ENCODE measurements around the gene AGFG1.
"Not testable (repeated sequence)": the region's sequence is repeated elsewhere in the genome, so short reads cannot be mapped to it uniquely, and the experiment has no call there.

The AGFG1 gene

DNA sequence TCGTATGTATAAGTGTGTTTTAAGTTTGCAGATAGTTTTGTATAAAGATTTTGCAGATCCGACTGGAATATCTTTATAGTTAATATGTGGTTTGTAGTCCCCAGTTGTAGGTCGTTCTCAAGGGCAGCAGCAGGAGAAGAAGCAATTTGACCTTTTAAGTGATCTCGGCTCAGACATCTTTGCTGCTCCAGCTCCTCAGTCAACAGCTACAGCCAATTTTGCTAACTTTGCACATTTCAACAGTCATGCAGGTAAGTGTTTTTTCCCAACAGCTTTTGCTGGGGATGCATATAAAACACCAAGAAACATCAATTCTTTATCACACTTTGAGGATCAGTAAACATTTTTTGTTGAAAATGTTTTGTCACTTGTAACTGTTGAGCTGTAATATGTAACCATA, 52.7 kb downstream of the AGFG1 start:
- TF ChIP-seq, protein P1, sequence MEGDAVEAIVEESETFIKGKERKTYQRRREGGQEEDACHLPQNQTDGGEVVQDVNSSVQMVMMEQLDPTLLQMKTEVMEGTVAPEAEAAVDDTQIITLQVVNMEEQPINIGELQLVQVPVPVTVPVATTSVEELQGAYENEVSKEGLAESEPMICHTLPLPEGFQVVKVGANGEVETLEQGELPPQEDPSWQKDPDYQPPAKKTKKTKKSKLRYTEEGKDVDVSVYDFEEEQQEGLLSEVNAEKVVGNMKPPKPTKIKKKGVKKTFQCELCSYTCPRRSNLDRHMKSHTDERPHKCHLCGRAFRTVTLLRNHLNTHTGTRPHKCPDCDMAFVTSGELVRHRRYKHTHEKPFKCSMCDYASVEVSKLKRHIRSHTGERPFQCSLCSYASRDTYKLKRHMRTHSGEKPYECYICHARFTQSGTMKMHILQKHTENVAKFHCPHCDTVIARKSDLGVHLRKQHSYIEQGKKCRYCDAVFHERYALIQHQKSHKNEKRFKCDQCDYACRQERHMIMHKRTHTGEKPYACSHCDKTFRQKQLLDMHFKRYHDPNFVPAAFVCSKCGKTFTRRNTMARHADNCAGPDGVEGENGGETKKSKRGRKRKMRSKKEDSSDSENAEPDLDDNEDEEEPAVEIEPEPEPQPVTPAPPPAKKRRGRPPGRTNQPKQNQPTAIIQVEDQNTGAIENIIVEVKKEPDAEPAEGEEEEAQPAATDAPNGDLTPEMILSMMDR (IDR thresholded peaks at IDR 0.05; ENCODE audit: insufficient read depth, low read depth, low read length, missing control alignments) = no peak
- no peak overlapping the region for H3K4me3 ChIP-seq (ENCODE audit: low read length)
- no peak for DNase-seq (ENCODE audit: low read depth)

DNA sequence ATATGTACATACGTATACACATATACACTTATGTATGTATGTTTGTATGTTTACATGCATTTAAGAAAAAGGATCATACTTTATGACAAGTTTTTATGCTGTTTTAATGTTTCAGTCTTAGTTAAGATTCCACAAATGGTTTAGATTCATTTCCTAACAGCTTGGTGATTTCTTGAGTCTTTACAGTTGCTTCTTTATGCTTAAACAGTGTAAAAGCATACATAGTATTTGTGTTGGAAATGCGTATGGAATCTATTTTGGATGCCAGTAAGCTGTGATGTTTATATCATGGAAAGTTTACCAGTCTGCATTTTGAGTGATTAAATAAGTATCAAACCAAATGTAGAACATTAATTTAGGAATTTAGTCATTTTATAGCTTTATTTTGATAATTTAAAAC, 55.4 kb downstream of the AGFG1 start:
- TF ChIP-seq, protein P1 (IDR thresholded peaks at IDR 0.05; ENCODE audit: insufficient read depth, low read depth, low read length, missing control alignments) = no peak
- no peak overlapping the region for H3K4me3 ChIP-seq (ENCODE audit: low read length)
- no peak for DNase-seq (ENCODE audit: low read depth)

DNA sequence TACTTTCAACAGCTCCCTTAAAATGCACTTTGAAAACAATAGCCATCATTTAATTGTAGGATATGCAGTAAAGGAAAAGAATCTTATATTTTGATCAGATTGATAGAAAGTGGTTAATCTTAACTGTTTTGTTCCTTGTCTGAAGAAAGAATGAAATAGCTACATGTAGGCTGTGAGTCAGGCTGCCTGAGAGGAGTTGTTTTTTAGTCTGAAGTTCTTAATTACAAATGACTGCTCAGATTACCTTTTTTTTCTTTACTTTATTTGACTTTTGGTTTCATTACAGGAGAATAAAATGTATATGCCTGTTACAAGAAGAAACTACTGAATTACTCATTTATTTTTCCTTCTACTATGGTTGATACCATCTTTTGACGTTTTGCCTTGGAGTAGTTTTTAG, 56.8 kb downstream of the AGFG1 start:
- H3K4me3 ChIP-seq (ENCODE audit: low read length) = no peak overlapping the region
- no peak for DNase-seq (ENCODE audit: low read depth)
- TF ChIP-seq, protein P1 (IDR thresholded peaks at IDR 0.05; ENCODE audit: insufficient read depth, low read depth, low read length, missing control alignments) = no peak

DNA sequence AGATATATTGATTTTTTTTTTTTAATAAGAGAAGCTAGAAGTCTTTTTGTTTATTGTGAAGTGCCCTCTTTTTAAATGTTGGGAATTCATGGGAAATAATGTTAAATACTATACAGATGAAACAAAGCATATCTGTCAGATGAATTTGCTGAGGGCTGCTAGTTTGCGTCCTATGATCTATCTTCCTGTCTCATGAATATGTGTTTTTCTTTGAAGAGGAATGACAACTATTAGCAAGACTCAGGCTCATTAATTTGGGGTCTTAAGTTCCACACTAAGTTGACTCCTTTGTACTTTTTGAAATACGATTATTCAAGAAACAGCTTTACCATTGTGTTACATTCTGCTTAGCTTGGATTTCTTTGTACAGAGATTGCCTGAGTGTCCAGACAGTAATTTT, 57.9 kb downstream of the AGFG1 start:
- DNase-seq (ENCODE audit: low read depth) = no peak

DNA sequence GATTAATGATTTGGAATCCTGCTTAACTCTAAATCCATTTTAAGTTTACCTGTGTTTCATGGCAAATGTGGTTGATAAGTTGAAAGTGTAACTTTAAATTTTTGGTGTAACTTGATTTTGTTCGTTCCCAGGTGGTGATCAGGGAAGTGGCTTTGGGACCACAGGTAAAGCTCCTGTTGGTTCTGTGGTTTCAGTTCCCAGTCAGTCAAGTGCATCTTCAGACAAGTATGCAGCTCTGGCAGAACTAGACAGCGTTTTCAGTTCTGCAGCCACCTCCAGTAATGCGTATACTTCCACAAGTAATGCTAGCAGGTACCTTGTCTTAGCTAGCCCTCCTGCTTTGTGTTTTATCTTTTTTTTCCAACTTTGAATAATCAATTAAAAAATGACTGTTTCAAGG, 62.8 kb downstream of the AGFG1 start:
- no peak overlapping the region for H3K4me3 ChIP-seq (ENCODE audit: low read length)
- TF ChIP-seq, protein P1 (IDR thresholded peaks at IDR 0.05; ENCODE audit: insufficient read depth, low read depth, low read length, missing control alignments) = no peak
- DNase-seq (ENCODE audit: low read depth) = no peak

More for the DNA sequence above, 57.9 kb downstream of the AGFG1 start:
- TF ChIP-seq, protein P1 (IDR thresholded peaks at IDR 0.05; ENCODE audit: insufficient read depth, low read depth, low read length, missing control alignments) = no peak
- no peak overlapping the region for H3K4me3 ChIP-seq (ENCODE audit: low read length)

DNA sequence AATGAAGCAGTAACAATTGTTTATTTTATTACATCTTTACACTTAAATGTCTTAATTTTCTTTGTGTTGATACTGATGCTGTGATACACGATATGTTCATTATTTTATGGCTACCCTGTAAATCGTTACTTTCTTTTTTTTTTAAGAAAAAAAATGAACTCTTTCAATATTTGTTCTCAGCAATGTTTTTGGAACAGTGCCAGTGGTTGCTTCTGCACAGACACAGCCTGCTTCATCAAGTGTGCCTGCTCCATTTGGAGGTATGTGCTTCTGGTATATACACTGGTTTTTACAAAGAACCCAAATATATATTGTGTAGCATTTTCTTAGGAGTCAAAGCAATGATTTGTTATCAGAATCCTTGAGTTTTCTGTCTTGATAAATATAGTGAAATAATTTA, 64.5 kb downstream of the AGFG1 start:
- DNase-seq (ENCODE audit: low read depth) = no peak
- TF ChIP-seq, protein P1 (IDR thresholded peaks at IDR 0.05; ENCODE audit: insufficient read depth, low read depth, low read length, missing control alignments) = no peak
- no peak overlapping the region for H3K4me3 ChIP-seq (ENCODE audit: low read length)

DNA sequence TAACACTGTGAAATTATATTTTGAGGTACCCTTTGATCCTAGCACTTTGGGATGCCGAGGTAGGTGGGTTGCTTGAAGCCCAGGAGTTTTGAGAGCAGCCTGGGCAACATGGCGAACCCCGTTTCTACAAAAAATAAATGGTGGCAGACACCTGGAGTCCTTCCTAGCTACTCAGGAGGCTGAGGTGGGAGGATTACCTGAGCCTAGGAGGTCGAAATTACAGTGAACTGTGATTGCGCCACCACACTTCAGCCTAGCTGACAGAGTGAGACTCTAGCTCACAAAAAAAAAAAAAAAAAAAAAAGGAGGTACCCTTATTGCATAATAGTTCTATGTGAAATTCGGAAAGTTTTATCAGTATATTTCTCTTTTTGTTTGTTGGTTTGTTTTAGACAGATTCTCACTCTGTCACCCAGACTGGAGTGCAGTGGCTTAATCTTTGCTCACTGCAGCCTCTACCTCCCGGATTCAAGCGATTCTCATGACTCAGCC, 67.6 kb downstream of the AGFG1 start:
- no peak for DNase-seq (ENCODE audit: low read depth)

DNA sequence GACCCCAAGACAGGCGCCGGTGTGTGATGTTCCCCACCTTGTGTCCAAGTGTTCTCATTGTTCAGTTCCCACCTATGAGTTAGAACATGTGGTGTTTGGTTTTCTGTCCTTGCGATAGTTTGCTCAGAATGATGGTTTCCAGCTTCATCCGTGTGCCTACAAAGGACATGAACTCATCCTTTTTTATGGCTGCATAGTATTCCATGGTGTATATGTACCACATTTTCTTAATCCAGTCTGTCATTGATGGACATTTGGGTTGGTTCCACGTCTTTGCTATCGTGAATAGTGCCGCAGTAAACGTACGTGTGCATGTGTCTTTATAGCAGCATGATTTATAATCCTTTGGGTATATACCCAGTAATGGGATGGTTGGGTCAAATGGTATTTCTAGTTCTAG, 68.4 kb downstream of the AGFG1 start:
- not testable (repeated sequence) for H3K4me3 ChIP-seq (ENCODE audit: low read length); DNase-seq (ENCODE audit: low read depth)

More for the DNA sequence above, 67.6 kb downstream of the AGFG1 start:
- H3K4me3 ChIP-seq (ENCODE audit: low read length) = no peak overlapping the region
- TF ChIP-seq, protein P1 (IDR thresholded peaks at IDR 0.05; ENCODE audit: insufficient read depth, low read depth, low read length, missing control alignments) = no peak

All from epithelial cell of esophagus (primary cell).